Activated CD8-positive, alpha-beta T cell treated with anti-CD3 and anti-CD28 coated beads for 36 hours (primary cell): ENCODE measurements around the gene ICAM2. TPM values are rescaled to one million over a fixed set of nuclear protein-coding genes. Genes with fewer than 3 reads are reported as not detected.

Source experiments
- ATAC-seq: fragments of 200-7000 bp; cut with Tn5 transposase; one replicate; pipeline ENCODE4 v1.10.0; 2021; ENCODE audit warnings: mild to moderate bottlenecking, moderate library complexity
- CTCF ChIA-PET: fragments of 350-600 bp; sonication (Branson Sonifier 250); formaldehyde crosslinking; loops from one replicate; lab custom pipeline; 2021; ENCODE audit warnings: antibody characterized with exemption; lab: Charles Lee
- POLR2A ChIA-PET: fragments of 350-600 bp; sonication (Branson Sonifier 250); formaldehyde crosslinking; loops from one replicate; lab custom pipeline; 2021; ENCODE audit warnings: antibody characterized with exemption; lab: Charles Lee
- DNase-seq: peaks from one replicate; pipeline ENCODE4 v3.0.0-alpha.2; 2020
- H3K27ac Mint-ChIP-seq: one replicate; pipeline ENCODE4 v1.8.0; 2021; ENCODE audit warnings: mild to moderate bottlenecking, mixed read lengths
- H3K27me3 Mint-ChIP-seq: one replicate; pipeline ENCODE4 v1.8.0; 2021; ENCODE audit warnings: mixed read lengths
- H3K36me3 Mint-ChIP-seq: one replicate; pipeline ENCODE4 v1.8.0; 2021; ENCODE audit warnings: low read depth, mixed read lengths
- H3K4me1 Mint-ChIP-seq: one replicate; pipeline ENCODE4 v1.8.0; 2021; ENCODE audit warnings: low read depth, mixed read lengths
- H3K4me3 Mint-ChIP-seq: one replicate; pipeline ENCODE4 v1.8.0; 2021; ENCODE audit warnings: mild to moderate bottlenecking, moderate library complexity, mixed read lengths
- H3K9me3 Mint-ChIP-seq: one replicate; pipeline ENCODE4 v1.8.0; 2021; ENCODE audit warnings: mixed read lengths
- intact Hi-C: fragments of 100-400 bp; cut with micrococcal nuclease; formaldehyde crosslinking; loops from one replicate; pipeline ENCODE4 v1.10.0; 2022
- total RNA-seq, 2 experiments: library from RNA; stranded (reverse); gene quantifications; one replicate each; pipeline ENCODE4 v1.2.3, GENCODE V29; 2021
- TF ChIP-seq, protein P1 (sequence below): fragments of 200-600 bp; IDR thresholded peaks from one replicate; pipeline ENCODE4 v1.8.0; 2022; ENCODE audit warnings: antibody characterized with exemption, mild to moderate bottlenecking

Gene ICAM2
- total RNA-seq, 2 experiments from 2014 or later = 53.3 to 53.7 TPM

DNA sequence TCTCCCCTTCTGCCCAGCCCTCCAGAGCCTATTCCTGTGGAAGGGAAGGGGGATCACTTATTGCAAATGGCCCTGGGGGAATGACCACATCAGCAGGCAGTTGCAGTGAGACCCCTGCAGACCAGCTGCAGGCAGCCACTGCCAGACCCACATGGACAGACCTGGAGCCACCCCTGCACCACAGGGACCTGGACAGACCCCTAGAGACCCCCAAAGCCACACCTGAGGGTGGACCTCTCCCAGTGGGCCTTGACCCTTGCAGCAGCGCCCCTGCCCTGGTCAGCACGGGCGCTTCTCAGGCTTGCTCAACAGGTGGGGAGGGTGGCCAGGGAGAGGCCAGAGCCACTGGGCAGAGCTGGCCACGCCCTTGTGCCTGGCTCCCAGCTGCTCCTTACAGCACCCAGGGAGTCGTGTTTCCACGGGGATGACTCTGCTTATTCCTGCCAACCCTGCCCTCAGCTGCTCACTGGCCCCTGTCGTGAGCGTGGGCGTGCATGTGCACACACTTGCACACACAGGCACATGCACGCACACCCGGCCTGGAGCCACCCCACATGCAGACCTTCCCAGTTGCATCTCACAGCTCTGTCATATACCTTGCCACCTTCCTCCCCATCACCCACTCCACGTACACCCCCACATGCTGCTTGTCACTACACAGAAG, 46.4 kb downstream of the ICAM2 start:
- Mint-ChIP-seq H3K9me3 (no peaks in the 10 kb centered on the region), H3K27ac (no peak overlapping the region), H3K27me3 (no peaks in the 10 kb centered on the region), H3K36me3 (no peaks in the 10 kb centered on the region), H3K4me1 (peaks cover 16% of the 10 kb centered on the region), H3K4me3 (no peak overlapping the region)
- TF ChIP-seq, protein P1, sequence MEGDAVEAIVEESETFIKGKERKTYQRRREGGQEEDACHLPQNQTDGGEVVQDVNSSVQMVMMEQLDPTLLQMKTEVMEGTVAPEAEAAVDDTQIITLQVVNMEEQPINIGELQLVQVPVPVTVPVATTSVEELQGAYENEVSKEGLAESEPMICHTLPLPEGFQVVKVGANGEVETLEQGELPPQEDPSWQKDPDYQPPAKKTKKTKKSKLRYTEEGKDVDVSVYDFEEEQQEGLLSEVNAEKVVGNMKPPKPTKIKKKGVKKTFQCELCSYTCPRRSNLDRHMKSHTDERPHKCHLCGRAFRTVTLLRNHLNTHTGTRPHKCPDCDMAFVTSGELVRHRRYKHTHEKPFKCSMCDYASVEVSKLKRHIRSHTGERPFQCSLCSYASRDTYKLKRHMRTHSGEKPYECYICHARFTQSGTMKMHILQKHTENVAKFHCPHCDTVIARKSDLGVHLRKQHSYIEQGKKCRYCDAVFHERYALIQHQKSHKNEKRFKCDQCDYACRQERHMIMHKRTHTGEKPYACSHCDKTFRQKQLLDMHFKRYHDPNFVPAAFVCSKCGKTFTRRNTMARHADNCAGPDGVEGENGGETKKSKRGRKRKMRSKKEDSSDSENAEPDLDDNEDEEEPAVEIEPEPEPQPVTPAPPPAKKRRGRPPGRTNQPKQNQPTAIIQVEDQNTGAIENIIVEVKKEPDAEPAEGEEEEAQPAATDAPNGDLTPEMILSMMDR = no peak
- no peak for DNase-seq
- CTCF ChIA-PET = interaction anchor here (1.0 to 1.2 kb wide), 2 partner anchors 17 to 70 kb away, joined by 3 to 7 read pairs; no protein-coding TSS in a partner anchor
- no peak for ATAC-seq
- intact Hi-C loops = no loop called here
- POLR2A ChIA-PET = interaction anchor here (1.2 to 1.4 kb wide), 2 partner anchors 10 to 11 kb away, joined by 4 to 6 read pairs; no protein-coding TSS in a partner anchor

DNA sequence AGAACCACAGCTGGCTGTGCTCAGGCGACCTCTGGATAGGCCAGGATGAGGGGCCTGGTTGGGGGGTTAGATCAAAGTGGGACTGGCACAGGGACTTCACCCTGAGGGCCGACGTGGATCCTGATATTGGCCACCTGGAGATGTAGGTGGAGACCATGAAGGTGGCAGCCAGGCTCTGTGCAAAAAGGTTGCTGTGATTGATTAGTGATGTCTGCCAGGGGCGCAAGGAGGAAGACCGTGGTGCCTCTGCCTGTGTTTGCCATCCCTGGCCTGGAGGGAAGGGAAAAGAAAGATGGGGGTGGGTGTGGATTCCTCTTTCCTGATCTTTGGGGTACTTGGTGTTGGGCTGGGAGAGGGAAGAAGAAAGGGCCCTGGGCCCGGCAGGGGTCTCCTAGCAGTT, 47.2 kb downstream of the ICAM2 start:
- Mint-ChIP-seq H3K4me1 (peaks cover 19% of the 10 kb centered on the region), H3K4me3 (no peak overlapping the region), H3K27ac (no peak overlapping the region), H3K27me3 (no peaks in the 10 kb centered on the region), H3K36me3 (no peaks in the 10 kb centered on the region), H3K9me3 (no peaks in the 10 kb centered on the region)
- DNase-seq (no peak), ATAC-seq (no peak)
- ChIA-PET POLR2A (interaction anchor here (0.6 to 1.4 kb wide), 3 partner anchors 12 to 360 kb away, joined by 3 to 6 read pairs (median 3); no protein-coding TSS in a partner anchor), CTCF (interaction anchor here (1.0 kb wide), 1 partner anchor 70 kb away, joined by 3 read pairs; no protein-coding TSS in a partner anchor)
- intact Hi-C loops = no loop called here
- TF ChIP-seq, protein P1 = no peak

DNA sequence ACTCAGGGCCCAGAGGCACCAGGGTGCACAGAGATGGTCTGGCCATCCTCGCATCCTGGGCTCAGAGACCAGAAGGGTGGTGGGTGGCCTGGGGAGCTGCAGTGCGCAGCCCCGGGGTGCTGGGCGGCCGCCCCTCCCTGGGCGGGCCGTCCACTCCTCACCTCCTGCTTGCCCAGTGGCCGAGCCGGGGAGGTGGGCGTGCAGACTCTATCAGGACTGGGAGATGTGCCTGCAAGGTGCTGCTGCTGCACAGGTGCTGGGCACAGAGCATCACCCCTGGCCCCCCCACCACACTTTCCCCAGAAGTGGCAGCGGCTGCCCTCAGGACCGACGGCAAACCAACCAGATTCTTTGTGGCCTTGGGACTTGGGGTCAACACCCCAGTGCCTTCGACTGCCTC, 47.6 kb downstream of the ICAM2 start, which contains the start of gene SCN4A:
Gene SCN4A, minus strand, starts transcription at position 123 of the 400 bp plus-strand sequence. Its CDS starts 77 bp downstream, at position 46.
- no peak within 1 kb of the TSS for H3K27ac Mint-ChIP-seq
- no peak for ATAC-seq
- ChIA-PET CTCF (interaction anchor here (1.0 kb wide), 1 partner anchor 26 kb away, joined by 3 read pairs; no protein-coding TSS in a partner anchor), POLR2A (interaction anchor here (0.6 to 1.4 kb wide), 3 partner anchors 12 to 360 kb away, joined by 3 to 6 read pairs (median 3); no protein-coding TSS in a partner anchor)
- H3K4me3 Mint-ChIP-seq = no peak within 1 kb of the TSS
- peaks cover 22% of the 10 kb centered on the region for H3K4me1 Mint-ChIP-seq
- no peak for DNase-seq
- TF ChIP-seq, protein P1 = no peak
- H3K27me3 Mint-ChIP-seq = no peaks in the 10 kb centered on the region
- H3K9me3 Mint-ChIP-seq = no peaks in the 10 kb centered on the region
- intact Hi-C loops = no loop called here
- H3K36me3 Mint-ChIP-seq = no peaks in the 10 kb centered on the region

DNA sequence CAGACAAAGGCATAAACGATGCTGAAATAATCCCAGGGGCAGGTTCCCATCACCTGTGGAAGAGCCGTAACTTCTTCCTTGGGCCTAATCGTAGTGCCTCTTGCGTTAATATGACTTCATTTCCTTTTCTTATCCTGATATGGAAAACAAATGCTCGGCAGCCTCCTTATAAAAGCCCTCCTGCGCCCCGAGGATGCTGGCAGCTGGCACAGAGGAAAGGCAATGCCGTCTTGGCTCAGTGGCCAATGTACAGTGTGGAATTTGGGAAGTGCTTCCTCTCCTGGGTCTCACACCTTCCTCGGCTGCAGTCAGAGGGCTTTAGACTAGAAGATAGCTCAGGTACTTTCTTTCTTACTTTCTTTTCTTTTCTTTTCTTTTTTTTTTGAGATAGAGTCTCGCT, 51.2 kb downstream of the ICAM2 start:
- ChIA-PET POLR2A (interaction anchor here (0.6 kb wide), 1 partner anchor 51 kb away, joined by 3 read pairs; the partner anchor contains the start of gene ICAM2), CTCF (interaction anchor here (0.6 to 2.7 kb wide), 5 partner anchors 10 to 60 kb away, joined by 3 to 8 read pairs (median 4); no protein-coding TSS in a partner anchor)
- Mint-ChIP-seq H3K36me3 (no peaks in the 10 kb centered on the region), H3K9me3 (no peaks in the 10 kb centered on the region), H3K27me3 (no peaks in the 10 kb centered on the region), H3K27ac (no peak overlapping the region), H3K4me1 (peaks cover 19% of the 10 kb centered on the region), H3K4me3 (no peak overlapping the region)
- intact Hi-C loops = no loop called here
- ATAC-seq (no peak), DNase-seq (no peak)
- TF ChIP-seq, protein P1 = no peak
